ENCODE results near the gene MTHFD1L. TPM values are rescaled to one million over a fixed set of nuclear protein-coding genes. Genes with fewer than 3 reads are reported as not detected.

MTHFD1L gene
- polyA plus RNA-seq, 2 of the 4 experiments (the other 2 are of a cell fraction): 27.2 to 63.2 TPM

- H3K4me3 ChIP-seq: no peak overlapping the region
- H3K9me3 ChIP-seq: no peaks in the 10 kb centered on the region
- 81% methylated on average over 3 of the region's 5 CpGs for WGBS (ENCODE audit: missing lambda C conversion rate)
- ATAC-seq (no peak), FAIRE-seq (no peak), DNase-seq (ENCODE audit: low read depth in 1 of 2, low spot score in 1 of 2) (no peak)
- no peak for TF ChIP-seq GATA3 (IDR thresholded peaks at IDR 0.05; ENCODE audit: borderline replicate concordance)
- POLR2A ChIA-PET: no interaction called here
- H3K4me1 ChIP-seq: peaks cover 12% of the 10 kb centered on the region
- CTCF ChIA-PET: no interaction called here
- no peak overlapping the region for H3K4me2 ChIP-seq
- no peak overlapping the region for H3K27ac ChIP-seq
Observed at GRCh38 chr6:151128763-151129370, 263.4 kb downstream of the MTHFD1L start.

GRCh38 chr6:151130329-151130728 lies 264.8 kb downstream of the MTHFD1L start:
- FAIRE-seq: no peak
- WGBS (ENCODE audit: missing lambda C conversion rate): 87% methylated on average over 6 of the region's 6 CpGs
- POLR2A ChIA-PET: no interaction called here
- ATAC-seq: no peak
- Histone ChIP-seq H3K9me3 (no peaks in the 10 kb centered on the region), H3K4me3 (no peak overlapping the region), H3K4me1 (peaks cover 12% of the 10 kb centered on the region), H3K4me2 (no peak overlapping the region), H3K27ac (no peak overlapping the region)
- TF ChIP-seq HOXA7 (CRISPR knock-in tag; IDR thresholded peaks at IDR 0.05) (no peak), REST (IDR thresholded peaks at IDR 0.05) (no peak), KDM5A (IDR thresholded peaks at IDR 0.05) (no peak), ZFP36 (IDR thresholded peaks at IDR 0.05; ENCODE audit: borderline replicate concordance, partially characterized antibody) (no peak), GATA3 (IDR thresholded peaks at IDR 0.05; ENCODE audit: borderline replicate concordance) (no peak), RARB (CRISPR knock-in tag; IDR thresholded peaks at IDR 0.05) (no peak), HOXB13 (CRISPR knock-in tag; IDR thresholded peaks at IDR 0.05; ENCODE audit: low read depth) (no peak), FOSL2 (IDR thresholded peaks at IDR 0.05) (no peak), FOSL2 (CRISPR knock-in tag; IDR thresholded peaks at IDR 0.05) (no peak), NPAS2 (CRISPR knock-in tag; IDR thresholded peaks at IDR 0.05; ENCODE audit: borderline replicate concordance) (no peak), ATOH8 (CRISPR knock-in tag; IDR thresholded peaks at IDR 0.05; ENCODE audit: low read depth) (no peak), MAFK (IDR thresholded peaks at IDR 0.05; ENCODE audit: partially characterized antibody) (no peak), KDM1A (IDR thresholded peaks at IDR 0.05; ENCODE audit: low read depth) (no peak), SMC3 (IDR thresholded peaks at IDR 0.05) (no peak), RNF2 (IDR thresholded peaks at IDR 0.05; ENCODE audit: borderline replicate concordance, low read depth) (no peak), HES2 (IDR thresholded peaks at IDR 0.05) (no peak)
- CTCF ChIA-PET: no interaction called here
- DNase-seq (ENCODE audit: low read depth in 1 of 2, low spot score in 1 of 2): no peak

- no peak for TF ChIP-seq NFE2L2 (conservative IDR thresholded peaks at IDR 0.05; ENCODE audit: low read length)
- TF ChIP-seq MAX (IDR thresholded peaks at IDR 0.05): no peak
- TF ChIP-seq USF2 (IDR thresholded peaks at IDR 0.05): no peak
- TF ChIP-seq ZC3H11A (IDR thresholded peaks at IDR 0.05): no peak
- no peak for TF ChIP-seq RAD21 (conservative IDR thresholded peaks at IDR 0.05 in 1 of 2, IDR thresholded peaks at IDR 0.05 in 1 of 2)
- TF ChIP-seq NR3C1 (IDR thresholded peaks at IDR 0.05): no peak
- TF ChIP-seq TP53 (CRISPR knock-in tag; IDR thresholded peaks at IDR 0.05): no peak
- H3K4me2 ChIP-seq: no peak overlapping the region
- POLR2A ChIA-PET: no interaction called here
- no peaks in the 10 kb centered on the region for H3K9me3 ChIP-seq
- CTCF ChIA-PET: no interaction called here
- H3K27ac ChIP-seq: no peak overlapping the region
- H3K4me1 ChIP-seq: peaks cover 4% of the 10 kb centered on the region; the same call in 2 of the 3 replicates
- DNase-seq (ENCODE audit: low read depth in 1 of 2, low spot score in 1 of 2) (no peak), FAIRE-seq (no peak), ATAC-seq (no peak)
- 98% methylated on average over 3 of the region's 3 CpGs for WGBS (ENCODE audit: missing lambda C conversion rate)
- H3K4me3 ChIP-seq: no peak overlapping the region
Observed at GRCh38 chr6:151131324-151132007, 266.0 kb downstream of the MTHFD1L start.
